ENCODE data around the gene SFMBT1. TPM values are rescaled to one million over a fixed set of nuclear protein-coding genes. Genes with fewer than 3 reads are reported as not detected.

The SFMBT1 gene
- total and polyA plus RNA-seq, 9 of the 15 experiments (the other 6 are each of a cell fraction or from before 2014, with no cell fraction given), result 0.76 to 6.6 (median 3.6) TPM

GRCh38 chr3:52907497-52907896, 138.4 kb downstream of the SFMBT1 start (continued):
- peak; percentile 13; the same call in 1 of the 2 replicates for TF ChIP-seq REST (IDR thresholded peaks at IDR 0.05; ENCODE audit: borderline replicate concordance)
- no peak for TF ChIP-seq REST (CRISPR knock-in tag; IDR thresholded peaks at IDR 0.05; ENCODE audit: low read depth)
- 0 out of 6 replicates have a peak, but pooled peaks of 2 of the 3 experiments have one; percentile 17 to 23 for TF ChIP-seq CTCF (IDR thresholded peaks at IDR 0.05 in 2 of 3, conservative IDR thresholded peaks at IDR 0.05 in 1 of 3; ENCODE audit: insufficient read depth in 2 of 3, low read depth in 1 of 3, low read length in 3 of 3)
- no peak for TF ChIP-seq MBD1 (CRISPR knock-in tag; IDR thresholded peaks at IDR 0.05)

All from K562 (cell line).